ENCODE data around the gene FUS. TPM values are rescaled to one million over a fixed set of nuclear protein-coding genes. Genes with fewer than 3 reads are reported as not detected.

Gene FUS
- total RNA-seq, 2 donors from 2014 or later = 63.9 to 141 TPM

DNA sequence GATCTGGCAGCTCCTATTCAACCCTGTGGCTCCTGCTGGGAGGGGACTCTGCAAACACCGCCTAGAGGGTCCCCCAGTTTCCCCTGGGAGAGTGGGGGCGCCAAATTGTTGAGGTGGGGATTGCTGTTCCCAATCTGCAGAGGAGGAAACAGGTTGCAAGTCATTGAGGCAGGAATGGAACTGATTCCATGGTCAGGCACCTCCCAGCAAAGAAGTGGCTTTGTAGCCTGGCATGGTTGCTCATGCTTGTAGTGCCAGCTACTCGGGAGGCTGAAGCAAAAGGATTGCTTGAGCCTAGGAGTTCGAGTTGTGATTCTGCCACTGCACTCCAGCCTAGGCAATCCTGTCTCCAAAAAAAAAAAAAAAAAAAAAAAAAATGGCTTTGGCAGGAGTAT, 37.2 kb downstream of the FUS start:
- no peak for TF ChIP-seq CTCF (IDR thresholded peaks at IDR 0.05)
- H3K4me1 ChIP-seq (ENCODE audit: control insufficient read depth in 1 of 2, low read depth in 2 of 2) = peaks cover 16 to 27% of the 10 kb centered on the region in 2 donors
- DNase-seq (ENCODE audit: low spot score) = no peak
- ATAC-seq (ENCODE audit: insufficient number of reproducible peaks, low FRiP score, low read depth) = no peak
- H3K4me3 ChIP-seq = peak overlapping the region; percentile 73
- H3K27ac ChIP-seq = no peak overlapping the region
- no peaks in the 10 kb centered on the region for H3K27me3 ChIP-seq (replicated peaks; ENCODE audit: insufficient read depth)
- no peaks in the 10 kb centered on the region for H3K36me3 ChIP-seq
- H3K9me3 ChIP-seq = no peaks in the 10 kb centered on the region

DNA sequence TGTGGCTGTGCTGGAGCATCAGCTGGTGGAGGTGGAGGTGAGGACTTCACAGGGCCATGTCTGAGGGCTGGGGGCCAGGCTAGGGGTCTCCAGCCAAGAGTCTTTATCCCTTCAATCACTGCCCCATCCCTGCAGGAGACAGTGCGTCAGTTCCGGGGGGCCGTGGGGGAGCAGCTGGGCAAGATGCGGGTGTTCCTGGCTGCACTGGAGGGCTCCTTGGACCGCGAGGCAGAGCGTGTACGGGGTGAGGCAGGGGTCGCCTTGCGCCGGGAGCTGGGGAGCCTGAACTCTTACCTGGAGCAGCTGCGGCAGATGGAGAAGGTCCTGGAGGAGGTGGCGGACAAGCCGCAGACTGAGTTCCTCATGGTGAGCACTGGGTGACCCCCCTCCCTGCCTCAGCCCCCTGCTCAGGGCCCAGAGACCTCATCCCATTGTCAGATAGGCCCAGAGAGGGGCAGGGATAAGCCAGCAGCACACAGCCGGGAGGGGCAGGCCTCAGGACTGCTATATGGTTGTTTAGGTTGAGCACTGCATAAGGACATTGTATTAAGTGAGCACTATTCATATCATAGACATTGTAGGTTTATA, 39.3 kb downstream of the FUS start:
- H3K27me3 ChIP-seq (replicated peaks; ENCODE audit: insufficient read depth) = no peaks in the 10 kb centered on the region
- H3K36me3 ChIP-seq = no peaks in the 10 kb centered on the region
- H3K9me3 ChIP-seq = no peaks in the 10 kb centered on the region
- ATAC-seq (ENCODE audit: insufficient number of reproducible peaks, low FRiP score, low read depth) (no peak), DNase-seq (ENCODE audit: low spot score) (no peak)
- no peak overlapping the region for H3K27ac ChIP-seq
- no peak for TF ChIP-seq CTCF (IDR thresholded peaks at IDR 0.05)
- H3K4me1 ChIP-seq (ENCODE audit: control insufficient read depth in 1 of 2, low read depth in 2 of 2) = peaks cover 16 to 27% of the 10 kb centered on the region in 2 donors
- H3K4me3 ChIP-seq = no peak overlapping the region

- no peak overlapping the region for H3K27ac ChIP-seq
- no peak for TF ChIP-seq CTCF (IDR thresholded peaks at IDR 0.05)
- H3K4me3 ChIP-seq = no peak overlapping the region
- ATAC-seq (ENCODE audit: insufficient number of reproducible peaks, low FRiP score, low read depth) (no peak), DNase-seq (ENCODE audit: low spot score) (no peak)
- no peaks in the 10 kb centered on the region for H3K36me3 ChIP-seq
- H3K9me3 ChIP-seq = no peaks in the 10 kb centered on the region
- H3K4me1 ChIP-seq (ENCODE audit: control insufficient read depth in 1 of 2, low read depth in 2 of 2) = peaks cover 6% of the 10 kb centered on the region in 2 donors
- no peaks in the 10 kb centered on the region for H3K27me3 ChIP-seq (replicated peaks; ENCODE audit: insufficient read depth)
Observed at GRCh38 chr16:31221357-31222160, 41.6 kb downstream of the FUS start.

- H3K27ac ChIP-seq = no peak overlapping the region
Observed at GRCh38 chr16:31223044-31223443, 43.1 kb downstream of the FUS start.

More at GRCh38 chr16:31223044-31223443, 43.1 kb downstream of the FUS start:
- H3K4me1 ChIP-seq (ENCODE audit: control insufficient read depth in 1 of 2, low read depth in 2 of 2) = no peaks in the 10 kb centered on the region
- no peak for ATAC-seq (ENCODE audit: insufficient number of reproducible peaks, low FRiP score, low read depth)
- H3K4me3 ChIP-seq = no peak overlapping the region
- no peaks in the 10 kb centered on the region for H3K9me3 ChIP-seq
- H3K36me3 ChIP-seq = no peaks in the 10 kb centered on the region
- no peaks in the 10 kb centered on the region for H3K27me3 ChIP-seq (replicated peaks; ENCODE audit: insufficient read depth)
- TF ChIP-seq CTCF (IDR thresholded peaks at IDR 0.05) = no peak
- no peak for DNase-seq (ENCODE audit: low spot score)
